ENCODE measurements around the gene C19orf38. TPM values are rescaled to one million over a fixed set of nuclear protein-coding genes. Genes with fewer than 3 reads are reported as not detected.

The C19orf38 gene
- total RNA-seq, 4 donors from 2014 or later = 20.6 TPM; not detected in 3

DNA sequence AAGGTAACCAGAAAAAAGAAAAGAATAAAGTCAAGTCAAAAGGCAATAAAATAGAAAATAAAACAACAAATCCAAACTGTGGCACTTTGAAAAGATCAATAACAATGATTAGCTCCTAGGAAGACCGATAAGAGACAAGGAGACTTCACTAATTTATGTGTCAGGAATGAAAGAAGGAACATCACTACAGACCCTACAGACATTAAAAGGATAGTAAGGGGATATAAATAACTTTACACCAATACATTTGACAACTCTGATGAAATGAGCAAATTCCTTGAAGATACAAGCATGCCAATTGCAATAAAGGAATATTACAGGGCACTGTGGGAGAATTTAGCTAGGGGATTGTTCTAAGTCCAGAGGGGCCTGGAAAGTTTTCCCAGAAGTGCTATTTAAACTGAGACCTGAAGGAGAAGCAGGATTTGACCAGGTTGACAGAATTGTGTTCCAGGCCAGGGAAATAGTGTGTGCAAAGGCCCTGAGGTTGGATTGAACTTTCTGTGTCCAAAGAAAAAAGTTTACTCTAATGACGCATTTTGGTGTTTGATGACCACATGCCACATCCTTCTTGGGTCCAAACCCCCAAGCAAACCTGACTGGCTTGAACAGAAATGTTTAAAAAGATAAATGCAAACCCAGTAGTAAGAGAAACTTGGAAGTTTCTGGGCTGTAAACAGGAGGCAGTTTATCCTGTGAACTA is 1.6 kb upstream of the C19orf38 start:
- no peak overlapping the region for H3K4me3 ChIP-seq
- DNase-seq = no peak
- H3K4me1 ChIP-seq = no peaks in the 10 kb centered on the region
- no peak overlapping the region for H3K27ac ChIP-seq
- no peak for TF ChIP-seq POLR2A (IDR thresholded peaks at IDR 0.05)
- TF ChIP-seq, protein P1, sequence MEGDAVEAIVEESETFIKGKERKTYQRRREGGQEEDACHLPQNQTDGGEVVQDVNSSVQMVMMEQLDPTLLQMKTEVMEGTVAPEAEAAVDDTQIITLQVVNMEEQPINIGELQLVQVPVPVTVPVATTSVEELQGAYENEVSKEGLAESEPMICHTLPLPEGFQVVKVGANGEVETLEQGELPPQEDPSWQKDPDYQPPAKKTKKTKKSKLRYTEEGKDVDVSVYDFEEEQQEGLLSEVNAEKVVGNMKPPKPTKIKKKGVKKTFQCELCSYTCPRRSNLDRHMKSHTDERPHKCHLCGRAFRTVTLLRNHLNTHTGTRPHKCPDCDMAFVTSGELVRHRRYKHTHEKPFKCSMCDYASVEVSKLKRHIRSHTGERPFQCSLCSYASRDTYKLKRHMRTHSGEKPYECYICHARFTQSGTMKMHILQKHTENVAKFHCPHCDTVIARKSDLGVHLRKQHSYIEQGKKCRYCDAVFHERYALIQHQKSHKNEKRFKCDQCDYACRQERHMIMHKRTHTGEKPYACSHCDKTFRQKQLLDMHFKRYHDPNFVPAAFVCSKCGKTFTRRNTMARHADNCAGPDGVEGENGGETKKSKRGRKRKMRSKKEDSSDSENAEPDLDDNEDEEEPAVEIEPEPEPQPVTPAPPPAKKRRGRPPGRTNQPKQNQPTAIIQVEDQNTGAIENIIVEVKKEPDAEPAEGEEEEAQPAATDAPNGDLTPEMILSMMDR (IDR thresholded peaks at IDR 0.05) = no peak
- H3K27me3 ChIP-seq = no peaks in the 10 kb centered on the region
- peaks cover 0 to 8% (median 0%) of the 10 kb centered on the region in 4 donors for H3K9me3 ChIP-seq
- no peaks in the 10 kb centered on the region for H3K36me3 ChIP-seq

DNA sequence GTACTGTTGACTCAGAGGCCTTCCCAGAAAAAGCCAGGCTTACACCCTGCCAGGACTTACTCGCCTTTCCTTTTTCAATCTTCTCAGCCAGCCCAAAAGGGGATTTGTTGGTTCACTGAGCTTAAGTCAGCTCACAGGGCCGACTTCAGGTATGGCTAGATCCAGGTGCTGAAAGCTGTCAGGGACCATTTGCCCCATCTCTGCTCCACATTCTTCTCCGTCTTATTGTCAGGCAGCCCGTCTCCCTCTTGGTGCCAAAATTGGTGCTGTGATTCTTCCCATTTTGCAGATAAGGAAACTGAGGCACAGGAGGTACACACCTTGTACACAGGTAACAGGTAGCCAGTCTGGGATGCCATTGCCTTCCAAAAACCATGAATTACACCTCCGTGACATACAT is 2.4 kb downstream of the C19orf38 start:
- H3K36me3 ChIP-seq = no peaks in the 10 kb centered on the region
- H3K4me3 ChIP-seq = no peak overlapping the region
- H3K4me1 ChIP-seq = no peaks in the 10 kb centered on the region
- peaks cover 0 to 5% (median 0%) of the 10 kb centered on the region in 4 donors for H3K9me3 ChIP-seq
- no peak for DNase-seq
- no peaks in the 10 kb centered on the region for H3K27me3 ChIP-seq
- H3K27ac ChIP-seq = no peak overlapping the region
- TF ChIP-seq, protein P1 (IDR thresholded peaks at IDR 0.05) = no peak
- TF ChIP-seq POLR2A (IDR thresholded peaks at IDR 0.05) = no peak

DNA sequence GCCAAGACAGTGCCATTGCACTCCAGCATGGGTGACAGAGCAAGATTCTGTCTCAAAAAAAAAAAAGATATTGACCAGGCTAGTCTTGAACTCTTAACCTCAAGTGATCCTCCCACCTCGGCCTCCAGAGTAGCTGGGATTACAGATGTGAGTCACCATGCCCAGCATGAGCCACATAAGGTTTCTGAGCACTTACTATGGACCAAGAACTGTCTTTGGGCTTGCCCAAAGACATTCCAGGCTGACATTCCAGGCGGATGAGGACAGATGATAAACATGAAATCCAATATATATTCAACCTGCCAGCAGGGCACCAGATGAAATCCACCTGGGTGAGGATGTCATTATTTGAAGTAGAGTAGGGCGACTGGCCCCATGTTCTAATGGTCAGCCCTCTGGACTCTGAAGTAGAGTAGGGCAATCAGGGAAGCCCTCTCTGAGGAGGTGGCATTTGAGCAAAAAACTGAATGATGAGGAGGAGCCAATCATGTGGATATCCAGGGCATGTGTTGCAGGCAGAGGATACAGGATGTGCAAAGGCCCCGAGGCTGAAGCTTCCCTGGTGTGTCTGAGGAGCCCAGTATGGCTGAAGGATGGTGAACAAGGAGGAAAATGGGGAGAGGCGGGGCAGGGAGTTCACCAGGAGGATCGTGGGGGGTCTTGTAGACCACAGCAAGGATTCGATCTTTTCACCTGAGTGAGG is 4.0 kb downstream of the C19orf38 start:
- DNase-seq = no peak
- Histone ChIP-seq H3K4me1 (no peaks in the 10 kb centered on the region), H3K4me3 (no peak overlapping the region), H3K9me3 (no peaks in the 10 kb centered on the region), H3K27ac (no peak overlapping the region), H3K36me3 (no peaks in the 10 kb centered on the region), H3K27me3 (no peaks in the 10 kb centered on the region)
- no peak for TF ChIP-seq POLR2A (IDR thresholded peaks at IDR 0.05)
- TF ChIP-seq, protein P1 (IDR thresholded peaks at IDR 0.05) = no peak

DNA sequence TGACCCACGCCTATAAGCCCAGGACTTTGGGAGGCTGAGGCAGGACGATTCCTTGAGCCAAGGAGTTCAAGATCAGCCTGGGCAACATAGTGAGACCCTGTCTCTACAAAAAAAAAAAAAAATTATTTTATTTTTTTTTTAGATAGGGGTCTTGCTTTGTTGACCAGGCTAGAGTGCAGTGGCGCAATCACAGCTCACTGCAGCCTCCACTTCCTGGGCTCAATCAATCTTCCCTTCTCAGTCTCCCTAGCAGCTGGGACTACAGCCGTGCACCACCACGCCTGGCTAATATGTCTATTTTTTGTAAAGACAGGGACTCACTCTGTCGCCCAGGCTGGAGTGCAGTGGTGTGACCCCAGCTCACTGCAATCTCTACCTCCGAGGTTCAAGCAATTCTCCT is 4.7 kb downstream of the C19orf38 start:
- H3K27ac ChIP-seq = no peak overlapping the region
- no peaks in the 10 kb centered on the region for H3K9me3 ChIP-seq
- TF ChIP-seq POLR2A (IDR thresholded peaks at IDR 0.05) = no peak
- TF ChIP-seq, protein P1 (IDR thresholded peaks at IDR 0.05) = no peak
- DNase-seq = no peak
- H3K27me3 ChIP-seq = no peaks in the 10 kb centered on the region
- no peaks in the 10 kb centered on the region for H3K4me1 ChIP-seq
- no peak overlapping the region for H3K4me3 ChIP-seq
- no peaks in the 10 kb centered on the region for H3K36me3 ChIP-seq

DNA sequence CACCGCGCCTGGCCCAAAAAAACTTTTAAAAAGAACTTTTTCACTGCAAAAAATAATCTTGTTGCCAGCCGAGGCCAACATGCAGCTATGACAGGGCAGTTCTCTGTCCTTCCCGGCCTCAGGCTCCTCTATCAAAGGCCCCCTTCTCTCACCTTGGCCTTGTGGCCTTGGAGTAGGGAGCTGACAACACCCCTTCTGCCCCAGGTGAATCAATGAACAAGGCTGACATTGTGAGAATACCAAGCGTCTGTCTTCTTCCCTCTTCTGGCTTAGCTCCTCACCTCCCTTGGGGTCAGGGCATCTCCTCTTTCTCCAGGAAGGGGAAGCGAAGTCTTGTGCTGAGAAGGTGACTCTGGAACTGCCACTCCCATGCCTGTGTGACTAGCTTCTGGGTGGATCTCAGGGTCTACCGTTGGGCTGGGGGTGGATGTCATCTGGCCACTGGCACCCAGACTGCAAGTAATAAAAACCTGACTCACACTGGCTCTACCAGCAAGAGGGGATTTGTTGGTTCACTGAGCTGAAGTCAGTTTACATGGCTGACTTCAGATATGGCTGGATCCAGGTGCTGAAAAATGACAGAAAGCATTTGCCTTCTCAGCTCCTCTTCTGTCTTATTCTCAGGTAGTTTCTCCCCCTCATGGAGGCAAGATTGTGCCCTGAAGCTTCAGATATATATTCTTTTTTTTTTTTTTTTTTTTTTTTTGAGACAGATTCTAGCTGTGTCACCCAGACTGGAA is 6.3 kb downstream of the C19orf38 start:
- H3K4me3 ChIP-seq = no peak overlapping the region
- H3K9me3 ChIP-seq = no peaks in the 10 kb centered on the region
- H3K27me3 ChIP-seq = no peaks in the 10 kb centered on the region
- H3K4me1 ChIP-seq = no peaks in the 10 kb centered on the region
- no peak overlapping the region for H3K27ac ChIP-seq
- no peak for DNase-seq
- TF ChIP-seq POLR2A (IDR thresholded peaks at IDR 0.05) = no peak
- TF ChIP-seq, protein P1 (IDR thresholded peaks at IDR 0.05) = no peak
- no peaks in the 10 kb centered on the region for H3K36me3 ChIP-seq

Measured in Peyer's patch (tissue), 4 donors.